Measurements from ENCODE around the gene HNF1A. TPM values are rescaled to one million over a fixed set of nuclear protein-coding genes. Genes with fewer than 3 reads are reported as not detected.

The HNF1A gene
- total RNA-seq, 3 donors from 2014 or later (not counting 1 experiment from before 2014, with no cell fraction given): not detected

- intact Hi-C loops (cut with micrococcal nuclease): no loop called here
- H3K27me3 Mint-ChIP-seq (ENCODE audit: low read depth in 2 of 2): peaks cover 0 to 2% of the 10 kb centered on the region in 2 donors
- H3K36me3 ChIP-seq (ENCODE audit: control insufficient read depth, insufficient read depth, low read length): no peaks in the 10 kb centered on the region
- H3K36me3 Mint-ChIP-seq: no peaks in the 10 kb centered on the region
- no peak overlapping the region for H3K27ac ChIP-seq (ENCODE audit: low read length)
- no peaks in the 10 kb centered on the region for H3K27me3 ChIP-seq (ENCODE audit: control insufficient read depth, insufficient read depth, low read length)
- no peaks in the 10 kb centered on the region for H3K4me1 Mint-ChIP-seq
- no peaks in the 10 kb centered on the region for H3K9me3 Mint-ChIP-seq
- no peak for TF ChIP-seq CTCF (IDR thresholded peaks at IDR 0.05)
- H3K4me3 ChIP-seq (ENCODE audit: low read length): no peak overlapping the region
- H3K27ac Mint-ChIP-seq: no peak overlapping the region
- DNase-seq: no peak
- H3K4me1 ChIP-seq (ENCODE audit: control insufficient read depth, insufficient read depth, low read length): no peaks in the 10 kb centered on the region
- no peaks in the 10 kb centered on the region for H3K9me3 ChIP-seq (ENCODE audit: control insufficient read depth, insufficient read depth, low read length)
- 89% methylated on average over 9 of the region's 10 CpGs for whole genome bisulfite sequencing (ENCODE audit: insufficient coverage)
- H3K4me3 Mint-ChIP-seq: no peak overlapping the region
- ATAC-seq: no peak
These were observed 998 bp downstream of the HNF1A start for GRCh38 chr12:120979220-120979861.

DNA sequence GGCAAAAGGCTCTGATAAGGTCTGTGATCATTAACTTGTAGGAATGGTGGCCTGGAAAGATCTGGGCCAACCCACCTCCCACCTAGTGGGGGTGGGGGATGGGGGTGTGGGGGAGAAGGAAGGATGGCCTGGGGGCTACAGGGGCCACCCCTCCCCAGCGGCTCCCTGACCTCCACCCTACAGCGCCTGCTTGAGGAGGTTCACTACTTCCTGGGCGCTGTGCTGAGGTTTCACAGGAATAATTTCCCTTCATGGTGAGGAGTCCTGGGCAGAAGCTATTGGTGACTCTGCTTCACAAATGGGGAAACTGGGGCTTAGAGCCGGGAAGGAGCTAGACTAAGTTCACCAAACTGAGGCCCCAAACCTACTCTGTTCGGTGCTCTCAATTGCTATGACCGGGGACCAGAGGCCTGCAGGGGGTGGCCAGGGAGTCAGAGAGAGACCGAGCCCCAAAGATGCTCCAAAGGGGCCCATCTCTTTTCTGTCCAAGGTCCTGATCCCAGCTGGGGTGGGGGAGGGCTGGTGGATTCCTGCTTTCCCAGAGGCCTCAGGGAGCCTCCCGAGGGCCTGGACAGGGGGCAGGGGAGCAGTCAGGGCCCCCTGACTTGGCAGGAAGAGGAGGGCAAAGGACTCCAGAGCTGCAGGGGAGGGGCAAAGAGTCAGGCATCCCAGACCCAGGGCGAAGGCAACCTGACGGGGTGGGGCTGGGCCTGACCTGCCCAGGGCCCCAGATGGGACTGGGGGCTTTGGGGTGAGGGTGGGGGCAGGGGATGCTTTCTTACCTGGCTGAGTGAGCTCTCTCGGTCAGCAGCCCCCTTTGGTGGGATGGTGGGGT, 1.7 kb downstream of the HNF1A start:
- Histone ChIP-seq H3K36me3 (ENCODE audit: control insufficient read depth, insufficient read depth, low read length) (no peaks in the 10 kb centered on the region), H3K27me3 (ENCODE audit: control insufficient read depth, insufficient read depth, low read length) (no peaks in the 10 kb centered on the region), H3K4me3 (ENCODE audit: low read length) (no peak overlapping the region), H3K4me1 (ENCODE audit: control insufficient read depth, insufficient read depth, low read length) (no peaks in the 10 kb centered on the region), H3K27ac (ENCODE audit: low read length) (no peak overlapping the region), H3K9me3 (ENCODE audit: control insufficient read depth, insufficient read depth, low read length) (no peaks in the 10 kb centered on the region)
- H3K4me3 Mint-ChIP-seq: no peak overlapping the region
- DNase-seq (no peak), ATAC-seq (no peak)
- TF ChIP-seq CTCF (IDR thresholded peaks at IDR 0.05): no peak
- H3K4me1 Mint-ChIP-seq: no peaks in the 10 kb centered on the region
- no peaks in the 10 kb centered on the region for H3K9me3 Mint-ChIP-seq
- intact Hi-C loops (cut with micrococcal nuclease): no loop called here
- no peaks in the 10 kb centered on the region for H3K36me3 Mint-ChIP-seq
- H3K27ac Mint-ChIP-seq: no peak overlapping the region
- WGBS (ENCODE audit: insufficient coverage): 87% methylated on average over 10 of the region's 11 CpGs
- H3K27me3 Mint-ChIP-seq (ENCODE audit: low read depth in 2 of 2): peaks cover 0 to 3% of the 10 kb centered on the region in 2 donors

GRCh38 chr12:120980800-120981368, 2.5 kb downstream of the HNF1A start:
- no peaks in the 10 kb centered on the region for H3K36me3 Mint-ChIP-seq
- peaks cover 0 to 3% of the 10 kb centered on the region in 2 donors for H3K27me3 Mint-ChIP-seq (ENCODE audit: low read depth in 2 of 2)
- Histone ChIP-seq H3K4me3 (ENCODE audit: low read length) (no peak overlapping the region), H3K27me3 (ENCODE audit: control insufficient read depth, insufficient read depth, low read length) (no peaks in the 10 kb centered on the region), H3K9me3 (ENCODE audit: control insufficient read depth, insufficient read depth, low read length) (no peaks in the 10 kb centered on the region), H3K27ac (ENCODE audit: low read length) (no peak overlapping the region), H3K4me1 (ENCODE audit: control insufficient read depth, insufficient read depth, low read length) (no peaks in the 10 kb centered on the region), H3K36me3 (ENCODE audit: control insufficient read depth, insufficient read depth, low read length) (no peaks in the 10 kb centered on the region)
- TF ChIP-seq CTCF (IDR thresholded peaks at IDR 0.05): no peak
- intact Hi-C loops (cut with micrococcal nuclease): no loop called here
- ATAC-seq: no peak
- DNase-seq: no peak
- H3K4me3 Mint-ChIP-seq: no peak overlapping the region
- no peaks in the 10 kb centered on the region for H3K4me1 Mint-ChIP-seq
- 88% methylated on average over 12 of the region's 13 CpGs for WGBS (ENCODE audit: insufficient coverage)
- no peaks in the 10 kb centered on the region for H3K9me3 Mint-ChIP-seq
- H3K27ac Mint-ChIP-seq: no peak overlapping the region

Data from natural killer cell (primary cell).